HEK293T (cell line): ENCODE measurements around the gene EIF3L.

Experiments
- CTCF ChIA-PET: fragments of 350-600 bp; formaldehyde crosslinking; extraction: SDS; loops from one replicate; lab custom pipeline; 2021; ENCODE audit warnings: antibody characterized with exemption, inconsistent platforms; lab: Yijun Ruan, JAX
- POLR2A ChIA-PET: fragments of 350-600 bp; formaldehyde crosslinking; extraction: SDS; loops from one replicate; lab custom pipeline; 2020; ENCODE audit warnings: antibody characterized with exemption, inconsistent platforms; lab: Yijun Ruan, JAX
- DNase-seq: peaks from one replicate; pipeline ENCODE4 v3.0.0; 2012; ENCODE audit warnings: mixed read lengths; ENCODE audit errors: extremely low spot score
- ARNT ChIP-seq: fragments of 450-650 bp; IDR thresholded peaks from 2 replicates; pipeline ENCODE4 v1.6.1; 2017; ENCODE audit warnings: mild to moderate bottlenecking
- BHLHE40 ChIP-seq: fragments of 450-650 bp; IDR thresholded peaks from 2 replicates; pipeline ENCODE4 v1.6.1; 2016; ENCODE audit warnings: mild to moderate bottlenecking, moderate library complexity, borderline replicate concordance
- CTBP1 ChIP-seq: fragments of 450-650 bp; IDR thresholded peaks from 2 replicates; pipeline ENCODE4 v1.6.1; 2016; ENCODE audit warnings: borderline replicate concordance
- ELF4 ChIP-seq: fragments of 450-650 bp; IDR thresholded peaks from 2 replicates; pipeline ENCODE4 v1.6.1; 2017; ENCODE audit warnings: antibody characterized with exemption
- FOXA1 ChIP-seq: fragments of 450-650 bp; IDR thresholded peaks from 2 replicates; pipeline ENCODE4 v1.6.1; 2016; ENCODE audit warnings: mild to moderate bottlenecking
- FOXK2 ChIP-seq: fragments of 450-650 bp; IDR thresholded peaks from 2 replicates; pipeline ENCODE4 v1.6.1; 2016; ENCODE audit warnings: mild to moderate bottlenecking
- FOXM1 ChIP-seq: fragments of 450-650 bp; IDR thresholded peaks from 2 replicates; pipeline ENCODE4 v1.6.1; 2017; ENCODE audit warnings: mild to moderate bottlenecking, borderline replicate concordance
- HDGF ChIP-seq: fragments of 450-650 bp; IDR thresholded peaks from 2 replicates; pipeline ENCODE4 v1.6.1; 2017; ENCODE audit warnings: antibody characterized with exemption, borderline replicate concordance
- L3MBTL2 ChIP-seq: fragments of 450-650 bp; conservative IDR thresholded peaks from 2 replicates; pipeline ENCODE4 v1.6.1; 2016; ENCODE audit warnings: mild to moderate bottlenecking
- LEF1 ChIP-seq: fragments of 450-650 bp; IDR thresholded peaks from 2 replicates; pipeline ENCODE4 v1.6.1; 2017; ENCODE audit warnings: mild to moderate bottlenecking, borderline replicate concordance
- NFRKB ChIP-seq: fragments of 450-650 bp; IDR thresholded peaks from 2 replicates; pipeline ENCODE4 v1.6.1; 2016; ENCODE audit warnings: mild to moderate bottlenecking, moderate library complexity
- PKNOX1 ChIP-seq: fragments of 450-650 bp; IDR thresholded peaks from 2 replicates; pipeline ENCODE4 v1.6.1; 2016
- SP1 ChIP-seq: fragments of 450-650 bp; IDR thresholded peaks from 2 replicates; pipeline ENCODE4 v1.6.1; 2017
- SUZ12 ChIP-seq: fragments of 450-650 bp; IDR thresholded peaks from 2 replicates; pipeline ENCODE4 v1.6.1; 2016; ENCODE audit warnings: mild to moderate bottlenecking
- TARDBP ChIP-seq: fragments of 450-650 bp; IDR thresholded peaks from 2 replicates; pipeline ENCODE4 v1.6.1; 2016
- ZNF384 ChIP-seq: fragments of 450-650 bp; IDR thresholded peaks from 2 replicates; pipeline ENCODE4 v1.6.1; 2016

The EIF3L gene

DNA sequence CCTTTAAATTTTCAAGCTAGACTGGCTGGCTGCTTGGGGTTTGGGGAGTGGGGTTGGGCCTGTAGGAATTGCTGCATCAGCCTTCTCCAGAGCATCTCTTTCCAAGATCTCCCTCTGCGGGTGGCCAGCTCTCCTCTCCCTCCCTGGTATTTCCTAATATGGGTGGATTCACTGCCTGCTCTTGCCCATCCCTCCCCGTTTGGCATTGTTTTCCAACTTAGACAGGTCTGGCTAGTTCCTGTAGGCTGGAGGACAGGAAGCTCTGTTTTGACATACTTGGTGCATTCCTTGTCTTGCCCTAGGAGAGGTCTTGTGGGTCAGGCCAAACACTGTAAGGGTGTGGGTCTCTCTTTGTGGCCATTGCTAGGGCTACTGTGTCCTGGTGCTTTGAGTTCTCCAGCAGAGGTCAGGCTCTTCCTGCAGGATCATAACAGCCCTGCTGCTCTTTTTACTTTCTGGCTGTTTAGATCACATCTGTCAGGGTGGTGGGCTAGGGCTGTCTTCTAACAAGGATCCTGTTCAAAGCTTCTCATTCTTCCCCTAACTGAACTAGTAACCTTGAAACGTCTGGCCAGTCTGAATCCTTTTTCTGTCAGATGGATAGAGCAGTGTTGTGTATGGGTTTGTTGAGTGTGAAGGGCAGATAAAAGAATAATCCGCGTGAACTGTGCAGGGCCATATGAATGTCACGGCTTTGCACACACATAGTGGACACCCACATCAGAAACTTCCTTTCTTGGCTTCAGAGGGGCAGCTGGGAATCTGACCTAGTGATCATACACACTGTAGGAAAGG is 38.6 kb downstream of the EIF3L start:
- TF ChIP-seq LEF1 (no peak), PKNOX1 (no peak)
- ChIA-PET CTCF (interaction anchor here (0.8 to 1.6 kb wide), 8 partner anchors 8 to 89 kb away, joined by 3 to 7 read pairs (median 4); no protein-coding TSS in a partner anchor), POLR2A (interaction anchor here (1.6 kb wide), 1 partner anchor 18 kb away, joined by 3 read pairs; the partner anchor contains the start of gene MICALL1)
- no peak for DNase-seq

DNA sequence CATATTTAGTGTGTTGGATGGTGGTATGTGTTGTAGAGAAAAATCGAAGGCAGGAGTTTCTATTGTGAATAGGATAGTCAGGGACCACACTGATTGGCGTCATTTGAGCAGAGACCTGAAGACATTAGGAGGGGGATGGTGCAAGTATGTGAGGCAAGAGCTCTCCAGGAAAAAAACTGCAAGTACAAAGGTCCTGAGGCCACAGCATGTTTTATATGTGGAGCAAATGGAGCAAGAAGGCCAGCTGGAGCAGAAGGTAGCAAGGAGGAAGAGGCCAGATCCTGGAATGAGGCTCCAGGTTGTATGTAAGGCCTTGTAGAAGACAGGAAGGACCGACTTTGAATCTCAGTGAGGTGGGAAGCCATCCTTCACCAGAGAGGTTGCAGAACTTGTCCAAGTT is 42.7 kb downstream of the EIF3L start:
- CTCF ChIA-PET, result interaction anchor here (0.6 to 2.1 kb wide), 3 partner anchors 9 to 29 kb away, joined by 3 to 9 read pairs (median 3); no protein-coding TSS in a partner anchor
- POLR2A ChIA-PET, result interaction anchor here (3.6 kb wide), 1 partner anchor 14 kb away, joined by 18 read pairs; the partner anchor contains the start of gene MICALL1

GRCh38 chr22:37892566-37893335 is 43.5 kb downstream of the EIF3L start:
- ChIA-PET POLR2A (interaction anchor here (1.2 to 3.6 kb wide), 3 partner anchors 11 to 61 kb away, joined by 3 to 18 read pairs (median 4); partner anchors contain the start of genes C22orf23, MICALL1 and POLR2F), CTCF (interaction anchor here (0.6 to 2.1 kb wide), 3 partner anchors 9 to 29 kb away, joined by 3 to 9 read pairs (median 3); no protein-coding TSS in a partner anchor)
- no peak for TF ChIP-seq NFRKB
- no peak for TF ChIP-seq FOXM1
- TF ChIP-seq ZNF384, result no peak
- no peak for TF ChIP-seq TARDBP
- no peak for TF ChIP-seq SUZ12
- no peak for TF ChIP-seq SP1
- TF ChIP-seq FOXA1, result no peak
- no peak for TF ChIP-seq L3MBTL2
- no peak for TF ChIP-seq FOXK2
- no peak for TF ChIP-seq LEF1
- TF ChIP-seq PKNOX1, result no peak
- no peak for TF ChIP-seq HDGF
- no peak for TF ChIP-seq ARNT
- TF ChIP-seq CTBP1, result no peak
- no peak for DNase-seq

More for the DNA sequence above, 42.7 kb downstream of the EIF3L start:
- no peak for TF ChIP-seq FOXM1
- no peak for TF ChIP-seq L3MBTL2
- no peak for TF ChIP-seq HDGF
- no peak for TF ChIP-seq TARDBP
- TF ChIP-seq ELF4, result no peak
- TF ChIP-seq BHLHE40, result no peak
- no peak for TF ChIP-seq FOXA1
- TF ChIP-seq ARNT, result no peak
- TF ChIP-seq PKNOX1, result no peak
- TF ChIP-seq CTBP1, result no peak
- no peak for DNase-seq

DNA sequence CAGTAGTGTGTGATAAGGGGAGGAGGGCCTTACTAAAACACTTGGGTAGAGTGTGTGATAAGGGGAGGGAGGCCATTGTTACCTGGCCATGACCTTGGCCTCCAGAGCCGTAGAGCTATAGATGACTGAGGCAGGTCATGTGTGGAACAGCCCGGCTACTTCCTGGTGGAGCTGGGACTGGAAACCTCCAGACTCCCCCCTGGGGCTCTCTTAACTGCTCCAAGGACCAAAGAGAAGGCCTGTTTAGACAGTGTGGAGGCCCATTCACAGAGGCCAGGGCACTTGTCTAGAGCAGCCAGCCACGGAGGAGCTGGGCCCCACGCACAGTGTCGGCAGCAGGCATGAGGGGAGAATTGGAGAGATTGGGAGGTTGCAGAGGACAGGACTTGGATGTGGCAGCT is 44.4 kb downstream of the EIF3L start:
- CTCF ChIA-PET, result interaction anchor here (0.6 to 2.1 kb wide), 2 partner anchors 30 to 603 kb away, joined by 3 to 9 read pairs; no protein-coding TSS in a partner anchor
- TF ChIP-seq SP1 (no peak), HDGF (no peak), FOXK2 (no peak), TARDBP (no peak), FOXM1 (no peak), ARNT (no peak), FOXA1 (no peak), ELF4 (no peak), NFRKB (no peak), PKNOX1 (no peak), SUZ12 (no peak), BHLHE40 (no peak), L3MBTL2 (no peak), CTBP1 (no peak)
- POLR2A ChIA-PET, result interaction anchor here (1.2 to 3.6 kb wide), 3 partner anchors 10 to 60 kb away, joined by 3 to 18 read pairs (median 4); partner anchors contain the start of genes C22orf23, MICALL1 and POLR2F
- no peak for DNase-seq
